HL-60 (cell line): ENCODE data around the gene HBQ1.

Source experiments
- DNase-seq, 2 experiments: peaks; one replicate each; pipeline ENCODE4 v3.0.0-alpha.2; 2010 to 2020; ENCODE audit warnings: low read depth in 1 of 2, low spot score in 1 of 2
- H3K27ac ChIP-seq: fragments of 250-450 bp; sonication (Bioruptor Pico); replicated peaks from 2 replicates; pipeline ENCODE4 v1.5.1; 2020; ENCODE audit warnings: mild to moderate bottlenecking, moderate library complexity
- H3K27me3 ChIP-seq: fragments of 250-450 bp; sonication (Bioruptor Pico); 2 replicates; pipeline ENCODE4 v1.5.1; 2021; ENCODE audit warnings: mild to moderate bottlenecking, moderate library complexity; ENCODE audit not compliant: insufficient read depth, poor library complexity, severe bottlenecking
- H3K4me3 ChIP-seq: replicated peaks from 2 replicates; pipeline ENCODE4 v1.5.1; 2011; ENCODE audit warnings: mild to moderate bottlenecking, control low read depth, low read length; ENCODE audit not compliant: insufficient read depth
- CTCF ChIP-seq: IDR thresholded peaks from one replicate; pipeline ENCODE4 v1.5.1; 2011; ENCODE audit warnings: low read length, control low read depth, inconsistent platforms; ENCODE audit not compliant: insufficient read depth
- GABPA ChIP-seq: IDR thresholded peaks from 2 replicates; pipeline ENCODE4 v1.6.1; 2012; ENCODE audit warnings: low read depth
- POLR2AphosphoS5 ChIP-seq: IDR thresholded peaks from 2 replicates; pipeline ENCODE4 v1.6.1; 2012; ENCODE audit warnings: low read depth
- SPI1 ChIP-seq: IDR thresholded peaks from 2 replicates; pipeline ENCODE4 v1.6.1; 2012; ENCODE audit warnings: low read depth, mild to moderate bottlenecking, borderline replicate concordance
- TF ChIP-seq, protein P1 (sequence below): IDR thresholded peaks from 2 replicates; pipeline ENCODE4 v1.6.1; 2012; ENCODE audit warnings: low read depth; ENCODE audit not compliant: insufficient replicate concordance

HBQ1 gene

DNA sequence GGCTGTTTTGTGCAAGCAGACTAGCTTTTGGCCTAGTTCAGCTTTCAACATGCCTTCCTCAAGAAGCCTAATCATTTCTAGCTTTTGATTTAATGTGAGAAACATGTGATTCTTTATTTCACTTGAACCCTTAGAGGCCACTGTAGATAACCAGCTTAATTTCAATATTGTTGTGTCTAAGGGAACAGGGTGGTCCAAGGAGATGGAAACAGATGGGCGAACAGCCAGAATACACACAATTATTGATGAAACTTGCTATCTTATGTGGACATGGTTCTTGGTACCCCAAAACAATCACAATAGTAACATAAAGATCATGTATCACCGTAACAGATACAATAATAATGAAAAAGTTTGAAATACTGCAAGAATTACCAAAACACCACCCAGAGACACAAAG, 46.5 kb upstream of the HBQ1 start:
- Histone ChIP-seq H3K27ac (no peak overlapping the region), H3K4me3 (no peak overlapping the region), H3K27me3 (no peaks in the 10 kb centered on the region)
- TF ChIP-seq CTCF: no peak
- no peak for TF ChIP-seq GABPA
- TF ChIP-seq, protein P1, sequence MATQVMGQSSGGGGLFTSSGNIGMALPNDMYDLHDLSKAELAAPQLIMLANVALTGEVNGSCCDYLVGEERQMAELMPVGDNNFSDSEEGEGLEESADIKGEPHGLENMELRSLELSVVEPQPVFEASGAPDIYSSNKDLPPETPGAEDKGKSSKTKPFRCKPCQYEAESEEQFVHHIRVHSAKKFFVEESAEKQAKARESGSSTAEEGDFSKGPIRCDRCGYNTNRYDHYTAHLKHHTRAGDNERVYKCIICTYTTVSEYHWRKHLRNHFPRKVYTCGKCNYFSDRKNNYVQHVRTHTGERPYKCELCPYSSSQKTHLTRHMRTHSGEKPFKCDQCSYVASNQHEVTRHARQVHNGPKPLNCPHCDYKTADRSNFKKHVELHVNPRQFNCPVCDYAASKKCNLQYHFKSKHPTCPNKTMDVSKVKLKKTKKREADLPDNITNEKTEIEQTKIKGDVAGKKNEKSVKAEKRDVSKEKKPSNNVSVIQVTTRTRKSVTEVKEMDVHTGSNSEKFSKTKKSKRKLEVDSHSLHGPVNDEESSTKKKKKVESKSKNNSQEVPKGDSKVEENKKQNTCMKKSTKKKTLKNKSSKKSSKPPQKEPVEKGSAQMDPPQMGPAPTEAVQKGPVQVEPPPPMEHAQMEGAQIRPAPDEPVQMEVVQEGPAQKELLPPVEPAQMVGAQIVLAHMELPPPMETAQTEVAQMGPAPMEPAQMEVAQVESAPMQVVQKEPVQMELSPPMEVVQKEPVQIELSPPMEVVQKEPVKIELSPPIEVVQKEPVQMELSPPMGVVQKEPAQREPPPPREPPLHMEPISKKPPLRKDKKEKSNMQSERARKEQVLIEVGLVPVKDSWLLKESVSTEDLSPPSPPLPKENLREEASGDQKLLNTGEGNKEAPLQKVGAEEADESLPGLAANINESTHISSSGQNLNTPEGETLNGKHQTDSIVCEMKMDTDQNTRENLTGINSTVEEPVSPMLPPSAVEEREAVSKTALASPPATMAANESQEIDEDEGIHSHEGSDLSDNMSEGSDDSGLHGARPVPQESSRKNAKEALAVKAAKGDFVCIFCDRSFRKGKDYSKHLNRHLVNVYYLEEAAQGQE: no peak
- TF ChIP-seq POLR2AphosphoS5: no peak
- no peak for TF ChIP-seq SPI1
- no peak for DNase-seq

GRCh38 chr16:138049-138417, 42.2 kb upstream of the HBQ1 start:
- TF ChIP-seq GABPA (no peak), CTCF (no peak), POLR2AphosphoS5 (no peak), SPI1 (no peak)
- TF ChIP-seq, protein P1: no peak
- peak in 1 of 2 experiments; percentile 17 for DNase-seq
- H3K27me3 ChIP-seq: no peaks in the 10 kb centered on the region
- H3K4me3 ChIP-seq: peak overlapping the region; percentile 79
- H3K27ac ChIP-seq: peak overlapping the region; percentile 76

- H3K27me3 ChIP-seq: no peaks in the 10 kb centered on the region
- H3K27ac ChIP-seq: no peak overlapping the region
- no peak overlapping the region for H3K4me3 ChIP-seq
- no peak for DNase-seq
- TF ChIP-seq, protein P1: no peak
- TF ChIP-seq CTCF: no peak
- TF ChIP-seq POLR2AphosphoS5: no peak
- TF ChIP-seq SPI1: no peak
- TF ChIP-seq GABPA: no peak
These were observed 39.9 kb upstream of the HBQ1 start for GRCh38 chr16:140175-140857.
